A673 (cell line): ENCODE results near the gene SYNE2. TPM values are rescaled to one million over a fixed set of nuclear protein-coding genes. Genes with fewer than 3 reads are reported as not detected.

Experiments
- BruUV-seq: library from RNA; stranded (reverse); fragments of 400-500 nt; replicated peaks from 2 replicates; lab custom pipeline; 2021; lab: Mats Ljungman, UMichigan
- CTCF ChIA-PET: fragments of 300-600 bp; sonication (Branson Sonifier 250); formaldehyde crosslinking; loops from one replicate; lab custom pipeline; 2022; ENCODE audit warnings: antibody characterized with exemption; lab: Charles Lee
- POLR2A ChIA-PET: fragments of 300-600 bp; sonication (Branson Sonifier 250); formaldehyde crosslinking; loops from one replicate; lab custom pipeline; 2022; ENCODE audit warnings: antibody characterized with exemption; ENCODE audit not compliant: low non-redundant PET; lab: Charles Lee
- DNase-seq: peaks from one replicate; pipeline ENCODE4 v3.0.0-alpha.2; 2015; ENCODE audit warnings: low spot score
- H3K27ac ChIP-seq: fragments of 200-600 bp; sonication (generic); 2 replicates; pipeline ENCODE4 v1.5.1; 2016; ENCODE audit warnings: mixed run types, low read depth, mild to moderate bottlenecking, mixed read lengths, antibody characterized with exemption, low read length; ENCODE audit not compliant: poor library complexity, severe bottlenecking
- H3K27me3 ChIP-seq: fragments of 200-600 bp; sonication (generic); replicated peaks from 2 replicates; pipeline ENCODE4 v1.6.1; 2017; ENCODE audit warnings: mixed run types, low read depth, mild to moderate bottlenecking, mixed read lengths, antibody characterized with exemption, low read length; ENCODE audit not compliant: insufficient read depth, poor library complexity
- H3K36me3 ChIP-seq: fragments of 200-600 bp; sonication (generic); 2 replicates; pipeline ENCODE4 v1.6.1; 2016; ENCODE audit warnings: mixed run types, mild to moderate bottlenecking, mixed read lengths, antibody characterized with exemption, low read length; ENCODE audit not compliant: insufficient read depth, poor library complexity, severe bottlenecking
- H3K4me1 ChIP-seq: fragments of 200-600 bp; sonication (generic); 2 replicates; pipeline ENCODE4 v1.6.1; 2017; ENCODE audit warnings: mixed run types, mild to moderate bottlenecking, mixed read lengths, antibody characterized with exemption, low read length; ENCODE audit not compliant: insufficient read depth, poor library complexity, severe bottlenecking
- H3K4me3 ChIP-seq: fragments of 200-600 bp; sonication (generic); 2 replicates; pipeline ENCODE4 v1.5.1; 2016; ENCODE audit warnings: low read depth, mixed run types, mild to moderate bottlenecking, mixed read lengths, low read length; ENCODE audit not compliant: poor library complexity, severe bottlenecking
- H3K9me3 ChIP-seq: fragments of 200-600 bp; sonication (generic); 2 replicates; pipeline ENCODE4 v1.6.1; 2016; ENCODE audit warnings: mixed run types, low read depth, mild to moderate bottlenecking, mixed read lengths, antibody characterized with exemption, low read length; ENCODE audit not compliant: poor library complexity, severe bottlenecking
- EZH2 ChIP-seq: fragments of 200-600 bp; sonication (generic); IDR thresholded peaks from 2 replicates; pipeline ENCODE4 v1.6.1; 2017; ENCODE audit warnings: borderline replicate concordance, low read depth, mild to moderate bottlenecking, mixed read lengths, antibody characterized with exemption, low read length; ENCODE audit not compliant: poor library complexity, severe bottlenecking
- intact Hi-C: fragments of 100-400 bp; cut with micrococcal nuclease; formaldehyde crosslinking; loops from one replicate; pipeline ENCODE4 v1.10.0; 2022; ENCODE audit not compliant: unreplicated experiment
- total RNA-seq: library from RNA; stranded (reverse); gene quantifications from 2 replicates; pipeline ENCODE4 v1.2.3, GENCODE V29; 2021
- TF ChIP-seq, protein P1 (sequence below): fragments of 300-800, 200-600 bp; sonication (generic); conservative IDR thresholded peaks from 2 replicates; pipeline ENCODE4 v1.5.1; 2017; ENCODE audit warnings: low read depth, mild to moderate bottlenecking, antibody characterized with exemption, low read length, moderate library complexity, mixed read lengths

SYNE2 gene
- total RNA-seq, 1 experiment from 2014 or later: 68.2 TPM

DNA sequence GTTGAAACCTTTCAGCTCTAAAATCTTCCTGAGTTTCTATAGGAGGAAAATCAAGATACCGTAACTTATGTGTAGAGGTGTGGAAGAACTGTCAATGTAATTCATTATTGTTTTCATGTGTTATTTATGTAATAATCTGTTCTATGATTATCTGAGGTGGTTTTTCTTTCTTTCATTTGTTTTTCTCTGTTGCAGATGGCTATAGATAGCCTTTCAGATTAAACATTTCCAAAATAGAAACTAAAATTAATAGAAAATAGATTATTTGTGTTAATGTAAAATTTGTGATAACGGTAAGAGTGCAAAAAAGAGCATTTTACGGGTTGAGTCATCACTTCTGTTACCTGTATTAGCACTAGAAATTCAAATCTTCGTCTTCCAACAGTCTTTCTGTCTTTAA lies 128.8 kb downstream of the SYNE2 start:
- no TSS peak for BruUV-seq
- intact Hi-C loops: no loop called here
- Histone ChIP-seq H3K27ac (no peak overlapping the region), H3K4me1 (no peaks in the 10 kb centered on the region), H3K27me3 (no peaks in the 10 kb centered on the region), H3K36me3 (no peaks in the 10 kb centered on the region), H3K4me3 (no peak overlapping the region), H3K9me3 (no peaks in the 10 kb centered on the region)
- TF ChIP-seq, protein P1, sequence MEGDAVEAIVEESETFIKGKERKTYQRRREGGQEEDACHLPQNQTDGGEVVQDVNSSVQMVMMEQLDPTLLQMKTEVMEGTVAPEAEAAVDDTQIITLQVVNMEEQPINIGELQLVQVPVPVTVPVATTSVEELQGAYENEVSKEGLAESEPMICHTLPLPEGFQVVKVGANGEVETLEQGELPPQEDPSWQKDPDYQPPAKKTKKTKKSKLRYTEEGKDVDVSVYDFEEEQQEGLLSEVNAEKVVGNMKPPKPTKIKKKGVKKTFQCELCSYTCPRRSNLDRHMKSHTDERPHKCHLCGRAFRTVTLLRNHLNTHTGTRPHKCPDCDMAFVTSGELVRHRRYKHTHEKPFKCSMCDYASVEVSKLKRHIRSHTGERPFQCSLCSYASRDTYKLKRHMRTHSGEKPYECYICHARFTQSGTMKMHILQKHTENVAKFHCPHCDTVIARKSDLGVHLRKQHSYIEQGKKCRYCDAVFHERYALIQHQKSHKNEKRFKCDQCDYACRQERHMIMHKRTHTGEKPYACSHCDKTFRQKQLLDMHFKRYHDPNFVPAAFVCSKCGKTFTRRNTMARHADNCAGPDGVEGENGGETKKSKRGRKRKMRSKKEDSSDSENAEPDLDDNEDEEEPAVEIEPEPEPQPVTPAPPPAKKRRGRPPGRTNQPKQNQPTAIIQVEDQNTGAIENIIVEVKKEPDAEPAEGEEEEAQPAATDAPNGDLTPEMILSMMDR: no peak
- no peak for TF ChIP-seq EZH2
- POLR2A ChIA-PET: no interaction called here
- CTCF ChIA-PET: no interaction called here
- no peak for DNase-seq

GRCh38 chr14:63982156-63982555 lies 129.4 kb downstream of the SYNE2 start:
- no peaks in the 10 kb centered on the region for H3K9me3 ChIP-seq
- H3K36me3 ChIP-seq: no peaks in the 10 kb centered on the region
- ChIA-PET CTCF (no interaction called here), POLR2A (no interaction called here)
- H3K27me3 ChIP-seq: no peaks in the 10 kb centered on the region
- no TSS peak for BruUV-seq
- peaks cover 3% of the 10 kb centered on the region for H3K4me1 ChIP-seq
- H3K4me3 ChIP-seq: no peak overlapping the region
- no peak for TF ChIP-seq EZH2
- TF ChIP-seq, protein P1: no peak
- DNase-seq: no peak
- intact Hi-C loops: no loop called here
- no peak overlapping the region for H3K27ac ChIP-seq

GRCh38 chr14:63982629-63983028 lies 129.8 kb downstream of the SYNE2 start:
- POLR2A ChIA-PET: no interaction called here
- H3K4me3 ChIP-seq: no peak overlapping the region
- intact Hi-C loops: no loop called here
- H3K4me1 ChIP-seq: peaks cover 3% of the 10 kb centered on the region
- H3K9me3 ChIP-seq: no peaks in the 10 kb centered on the region
- TF ChIP-seq, protein P1: no peak
- TF ChIP-seq EZH2: no peak
- no peak overlapping the region for H3K27ac ChIP-seq
- no peaks in the 10 kb centered on the region for H3K27me3 ChIP-seq
- H3K36me3 ChIP-seq: no peaks in the 10 kb centered on the region
- CTCF ChIA-PET: no interaction called here
- no TSS peak for BruUV-seq
- DNase-seq: no peak
